IMR-90 (cell line): Measurements from ENCODE around the gene C11orf65. TPM values are rescaled to one million over a fixed set of nuclear protein-coding genes. Genes with fewer than 3 reads are reported as not detected.

Source experiments
- ATAC-seq: fragments of 200-7000 bp; cut with Tn5 transposase; 2 replicates; pipeline ENCODE4 v1.9.1; 2020; ENCODE audit warnings: low read depth, mild to moderate bottlenecking, moderate library complexity
- BruUV-seq: library from RNA; stranded (reverse); fragments of 400-500 nt; replicated peaks from 2 replicates; lab custom pipeline; 2021; lab: Mats Ljungman, UMichigan
- CTCF ChIA-PET: fragments of 300-600 bp; formaldehyde crosslinking; extraction: SDS; loops from one replicate; lab custom pipeline; 2021; ENCODE audit warnings: antibody characterized with exemption; lab: Yijun Ruan, JAX
- POLR2A ChIA-PET: fragments of 300-600 bp; sonication (Branson Sonifier 250); formaldehyde crosslinking; loops from one replicate; lab custom pipeline; 2022; ENCODE audit warnings: antibody characterized with exemption; ENCODE audit not compliant: unreplicated experiment; lab: Charles Lee
- DNase-seq: peaks from one replicate; pipeline ENCODE4 v3.0.0; 2013
- H2AFZ ChIP-seq: replicated peaks from 2 replicates; pipeline ENCODE3; 2013; ENCODE audit warnings: low read length, mild to moderate bottlenecking; ENCODE audit not compliant: poor library complexity
- H2AK5ac ChIP-seq: 2 replicates; pipeline ENCODE4 v1.6.1; 2013; ENCODE audit warnings: low read depth, low read length, inconsistent platforms
- H2AK9ac ChIP-seq: replicated peaks from 2 replicates; pipeline ENCODE3; 2013; ENCODE audit warnings: mild to moderate bottlenecking, low read depth, low read length, moderate library complexity; ENCODE audit not compliant: poor library complexity
- H2BK120ac ChIP-seq: 2 replicates; pipeline ENCODE4 v1.6.1; 2013; ENCODE audit warnings: low read depth, low read length, inconsistent platforms
- H2BK15ac ChIP-seq: 3 replicates; pipeline ENCODE4 v1.6.1; 2013; ENCODE audit warnings: low read depth, low read length, inconsistent platforms
- H2BK20ac ChIP-seq: 2 replicates; pipeline ENCODE4 v1.6.1; 2013; ENCODE audit warnings: low read depth, mild to moderate bottlenecking, inconsistent platforms, low read length, moderate library complexity
- H2BK5ac ChIP-seq: 2 replicates; pipeline ENCODE4 v1.6.1; 2013; ENCODE audit warnings: mild to moderate bottlenecking, low read depth, low read length, inconsistent platforms; ENCODE audit not compliant: poor library complexity, severe bottlenecking
- H3K14ac ChIP-seq: replicated peaks from 2 replicates; pipeline ENCODE4 v1.6.1; 2013; ENCODE audit warnings: low read depth, low read length, inconsistent platforms
- H3K18ac ChIP-seq: 2 replicates; pipeline ENCODE4 v1.6.1; 2013; ENCODE audit warnings: low read depth, low read length, control low read depth
- H3K23ac ChIP-seq: 2 replicates; pipeline ENCODE4 v1.6.1; 2013; ENCODE audit warnings: low read depth, low read length, inconsistent platforms
- H3K27ac ChIP-seq: 2 replicates; pipeline ENCODE4 v1.5.1; 2013; ENCODE audit warnings: mild to moderate bottlenecking, control low read depth, low read length; ENCODE audit not compliant: insufficient read depth
- H3K27me3 ChIP-seq: 2 replicates; pipeline ENCODE4 v1.6.1; 2013; ENCODE audit warnings: low read length; ENCODE audit not compliant: control insufficient read depth, insufficient read depth
- H3K36me3 ChIP-seq: 2 replicates; pipeline ENCODE4 v1.6.1; 2013; ENCODE audit warnings: low read length, mixed read lengths; ENCODE audit not compliant: control insufficient read depth, insufficient read depth
- H3K4ac ChIP-seq: 2 replicates; pipeline ENCODE4 v1.6.1; 2013; ENCODE audit warnings: low read depth, low read length, inconsistent platforms
- H3K4me1 ChIP-seq: 2 replicates; pipeline ENCODE4 v1.6.1; 2013; ENCODE audit warnings: low read length, mixed read lengths; ENCODE audit not compliant: control insufficient read depth, insufficient read depth
- H3K4me2 ChIP-seq: 2 replicates; pipeline ENCODE4 v1.6.1; 2013; ENCODE audit warnings: low read depth, mild to moderate bottlenecking, control low read depth, low read length, moderate library complexity
- H3K4me3 ChIP-seq: 2 replicates; pipeline ENCODE4 v1.5.1; 2013; ENCODE audit warnings: low read depth, mild to moderate bottlenecking, control low read depth, low read length, moderate library complexity; ENCODE audit not compliant: insufficient read depth
- H3K56ac ChIP-seq: 2 replicates; pipeline ENCODE4 v1.6.1; 2013; ENCODE audit warnings: low read length, inconsistent platforms; ENCODE audit not compliant: insufficient read depth; ENCODE audit errors: extremely low read depth
- H3K79me1 ChIP-seq, 2 experiments: 2 replicates each; pipeline ENCODE4 v1.6.1; 2013; ENCODE audit warnings: low read length in 2 of 2, inconsistent platforms in 1 of 2, low read depth in 1 of 2
- H3K9ac ChIP-seq: 2 replicates; pipeline ENCODE4 v1.6.1; 2013; ENCODE audit warnings: low read depth, low read length, control low read depth
- H3K9me1 ChIP-seq: 2 replicates; pipeline ENCODE4 v1.6.1; 2013; ENCODE audit warnings: low read length, inconsistent platforms; ENCODE audit not compliant: insufficient read depth
- H3K9me3 ChIP-seq: 2 replicates; pipeline ENCODE4 v1.6.1; 2013; ENCODE audit warnings: low read length; ENCODE audit not compliant: control insufficient read depth, insufficient read depth
- H4K20me1 ChIP-seq: 2 replicates; pipeline ENCODE4 v1.6.1; 2013; ENCODE audit warnings: low read length, inconsistent platforms; ENCODE audit not compliant: insufficient read depth
- H4K5ac ChIP-seq: 2 replicates; pipeline ENCODE4 v1.6.1; 2013; ENCODE audit warnings: mild to moderate bottlenecking, low read depth, low read length, control low read depth
- H4K8ac ChIP-seq, 2 experiments: 2 replicates each; pipeline ENCODE4 v1.6.1; 2013; ENCODE audit warnings: low read depth in 2 of 2, low read length in 2 of 2, control low read depth in 1 of 2, inconsistent platforms in 1 of 2
- H4K91ac ChIP-seq: 2 replicates; pipeline ENCODE4 v1.6.1; 2013; ENCODE audit warnings: low read depth, low read length, inconsistent platforms; ENCODE audit not compliant: insufficient read depth
- CEBPB ChIP-seq: IDR thresholded peaks from 2 replicates; pipeline ENCODE4 v1.6.1; 2012; ENCODE audit warnings: low read depth, low read length, improper control_type of control experiment
- RFX5 ChIP-seq: IDR thresholded peaks from 2 replicates; pipeline ENCODE4 v1.8.0; 2012; ENCODE audit warnings: low read depth, mild to moderate bottlenecking, low read length, moderate library complexity
- WGBS, 2 experiments: methylation state at CpG; one replicate each; pipeline versions ENCODE4 v1.1.5 to v1.1.7; 2013; ENCODE audit warnings: missing lambda C conversion rate in 2 of 2; ENCODE audit not compliant: insufficient read length in 1 of 2; ENCODE audit errors: extremely low coverage in 2 of 2; 5-methylcytosine and 5-hydroxymethylcytosine counted together
- dilution Hi-C: fragments of 300-500 bp; cut with HindIII; formaldehyde crosslinking; loops from one replicate; pipeline ENCODE4 v1.14.3; 2018; ENCODE audit warnings: low sequenced_read_pairs; ENCODE audit not compliant: unreplicated experiment
- in situ Hi-C: fragments of 300-500 bp; cut with MboI; formaldehyde crosslinking; loops from 3 replicates; pipeline ENCODE4 v1.14.3; 2019; ENCODE audit warnings: low sequenced_read_pairs, inconsistent platforms, mixed read lengths
- intact Hi-C: fragments of 100-400 bp; cut with micrococcal nuclease; formaldehyde crosslinking; loops from 2 replicates; pipeline ENCODE4 v1.10.0; 2022
- polyA plus RNA-seq, 3 experiments: library from polyadenylated mRNA; depleted of rRNA; stranded (reverse); fragments of >200 nt; gene quantifications; 2 replicates each; pipeline ENCODE4 v1.2.3, GENCODE V29; 2012; ENCODE audit warnings: low replicate concordance in 1 of 3
- total RNA-seq: library from RNA; depleted of rRNA; stranded (reverse); fragments of >200 nt; gene quantifications from 2 replicates; pipeline ENCODE4 v1.2.3, GENCODE V29; 2012

Gene C11orf65
- total and polyA plus RNA-seq, 2 of the 4 experiments (the other 2 are of a cell fraction): 0.12 to 0.18 TPM

DNA sequence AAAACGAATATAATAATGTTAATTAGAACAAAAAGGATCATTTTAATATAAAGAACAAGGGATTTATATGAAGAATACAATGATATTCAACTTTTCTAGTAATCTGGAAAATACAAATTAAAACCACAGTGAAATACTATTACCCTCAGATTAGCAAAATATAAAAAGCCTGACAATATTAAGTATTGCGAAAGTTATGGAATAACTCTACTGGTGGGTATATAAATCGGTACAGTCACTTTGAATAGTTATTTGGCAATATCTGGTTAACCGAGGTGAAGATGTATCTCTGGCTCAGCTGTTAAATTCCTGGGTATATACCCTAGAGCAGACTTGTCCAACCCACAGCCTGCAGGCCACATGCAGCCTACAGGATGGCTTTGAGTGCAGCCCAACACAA, 125.7 kb downstream of the C11orf65 start:
- in situ Hi-C loops (no loop called here), dilution Hi-C loops (no loop called here), intact Hi-C loops (no loop called here)
- Histone ChIP-seq H3K9ac (no peak overlapping the region), H3K27me3 (no peaks in the 10 kb centered on the region), H2AK9ac (no peak overlapping the region), H4K5ac (no peak overlapping the region), H4K8ac (no peak overlapping the region), H3K9me3 (no peaks in the 10 kb centered on the region), H3K36me3 (0 out of 2 replicates have a peak, but pooled peaks cover 7% of the 10 kb centered on the region), H4K91ac (no peak overlapping the region), H3K79me1 (no peaks in the 10 kb centered on the region), H2AK5ac (no peak overlapping the region), H3K56ac (no peak overlapping the region), H2BK15ac (no peak overlapping the region), H3K9me1 (no peaks in the 10 kb centered on the region), H3K18ac (no peak overlapping the region), H2BK20ac (no peak overlapping the region), H2AFZ (no peak overlapping the region), H3K23ac (no peak overlapping the region), H2BK120ac (no peak overlapping the region), H3K4me2 (no peak overlapping the region), H3K4me1 (no peaks in the 10 kb centered on the region), H2BK5ac (no peak overlapping the region), H3K14ac (no peak overlapping the region), H3K4ac (no peak overlapping the region), H4K20me1 (no peaks in the 10 kb centered on the region), H3K4me3 (no peak overlapping the region), H3K27ac (no peak overlapping the region)
- TF ChIP-seq RFX5: no peak
- peak; percentile 70 for TF ChIP-seq CEBPB
- WGBS, 2 experiments: no CpG with 5 or more reads among the region's 4 CpGs
- ChIA-PET CTCF (no interaction called here), POLR2A (no interaction called here)
- DNase-seq (no peak), ATAC-seq (no peak)
- BruUV-seq: no TSS peak
